GM21423 (cell line): ENCODE results near the gene FANK1.

Experiments
- ATAC-seq: cut with Tn5 transposase; IDR thresholded peaks from one replicate; pipeline ENCODE4 v1.9.1; 2021; ENCODE audit warnings: mild to moderate bottlenecking, moderate library complexity; ENCODE audit not compliant: unreplicated experiment

Gene FANK1

DNA sequence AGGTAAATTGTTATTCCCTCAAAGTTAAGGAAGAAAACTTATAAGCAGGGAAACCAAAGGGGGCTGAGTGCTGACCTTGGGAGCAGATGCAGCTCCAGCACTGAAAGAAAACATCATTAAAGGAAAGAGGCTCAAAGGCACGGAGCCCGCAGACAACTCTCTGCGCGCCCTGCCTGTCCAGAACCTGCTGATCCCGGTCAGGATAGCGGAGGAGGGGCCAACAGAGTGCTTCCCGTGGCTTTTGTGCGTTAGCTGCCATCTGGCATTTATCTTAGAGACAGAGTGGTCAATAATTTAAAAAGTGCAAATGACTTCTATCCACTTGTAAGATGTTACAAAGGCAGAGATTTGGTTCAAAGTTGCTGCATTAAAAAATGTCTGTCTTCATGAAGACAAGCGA is 162.1 kb downstream of the FANK1 start:
- ATAC-seq, result no peak
